T-helper 17 cell (primary cell): Measurements from ENCODE around the gene MAN2C1. TPM values are rescaled to one million over a fixed set of nuclear protein-coding genes. Genes with fewer than 3 reads are reported as not detected.

Source experiments
- total RNA-seq, 4 donors: library from RNA in 2 of 4; stranded (reverse) in 2 of 4; gene quantifications; one replicate each; pipeline ENCODE4 v1.2.3 and lab custom pipeline; 2022 to 2026

MAN2C1 gene
- total RNA-seq, 2 donors from 2014 or later, result 344 to 450 TPM

Other genes with a start within 250 kb of the MAN2C1 start
- gene C15orf39, start 166.7 kb downstream of the MAN2C1 start, total RNA-seq, result 10 to 100 TPM; 30.7 to 45.6 TPM
- not detected for gene GOLGA6C, start 110.3 kb downstream of the MAN2C1 start, total RNA-seq
- gene GOLGA6D, start 85.8 kb downstream of the MAN2C1 start, total RNA-seq, result under 1 TPM in 1 of 2 donors, not detected in 1; 0.10 TPM
- 10 to 100 TPM; 24.7 to 27.3 TPM for gene COMMD4, start 32.5 kb downstream of the MAN2C1 start, total RNA-seq
- 10 to 100 TPM; 31.6 to 45.0 TPM for gene NEIL1, start 21.6 kb downstream of the MAN2C1 start, total RNA-seq
- gene SIN3A, start 83.1 kb upstream of the MAN2C1 start, total RNA-seq, result 100 to 1,000 TPM; 166 to 169 TPM
- 10 to 100 TPM; 19.8 to 21.6 TPM for gene PTPN9, start 210.7 kb upstream of the MAN2C1 start, total RNA-seq